Forelimb muscle (tissue), 1 donor: Measurements from ENCODE around the gene EXOC7. TPM values are rescaled to one million over a fixed set of nuclear protein-coding genes. Genes with fewer than 3 reads are reported as not detected.

Source experiments
- DNase-seq: peaks from one replicate; pipeline ENCODE4 v3.0.0-alpha.2; 2013; ENCODE audit warnings: low read depth
- polyA plus RNA-seq: library from polyadenylated mRNA; unstranded; fragments of 120-200 nt; gene quantifications from one replicate; pipeline ENCODE4 v1.2.1, GENCODE V29; 2013; ENCODE audit not compliant: insufficient read length

EXOC7 gene, protein sequence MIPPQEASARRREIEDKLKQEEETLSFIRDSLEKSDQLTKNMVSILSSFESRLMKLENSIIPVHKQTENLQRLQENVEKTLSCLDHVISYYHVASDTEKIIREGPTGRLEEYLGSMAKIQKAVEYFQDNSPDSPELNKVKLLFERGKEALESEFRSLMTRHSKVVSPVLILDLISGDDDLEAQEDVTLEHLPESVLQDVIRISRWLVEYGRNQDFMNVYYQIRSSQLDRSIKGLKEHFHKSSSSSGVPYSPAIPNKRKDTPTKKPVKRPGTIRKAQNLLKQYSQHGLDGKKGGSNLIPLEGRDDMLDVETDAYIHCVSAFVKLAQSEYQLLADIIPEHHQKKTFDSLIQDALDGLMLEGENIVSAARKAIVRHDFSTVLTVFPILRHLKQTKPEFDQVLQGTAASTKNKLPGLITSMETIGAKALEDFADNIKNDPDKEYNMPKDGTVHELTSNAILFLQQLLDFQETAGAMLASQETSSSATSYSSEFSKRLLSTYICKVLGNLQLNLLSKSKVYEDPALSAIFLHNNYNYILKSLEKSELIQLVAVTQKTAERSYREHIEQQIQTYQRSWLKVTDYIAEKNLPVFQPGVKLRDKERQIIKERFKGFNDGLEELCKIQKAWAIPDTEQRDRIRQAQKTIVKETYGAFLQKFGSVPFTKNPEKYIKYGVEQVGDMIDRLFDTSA
- polyA plus RNA-seq: 78.3 TPM

DNA sequence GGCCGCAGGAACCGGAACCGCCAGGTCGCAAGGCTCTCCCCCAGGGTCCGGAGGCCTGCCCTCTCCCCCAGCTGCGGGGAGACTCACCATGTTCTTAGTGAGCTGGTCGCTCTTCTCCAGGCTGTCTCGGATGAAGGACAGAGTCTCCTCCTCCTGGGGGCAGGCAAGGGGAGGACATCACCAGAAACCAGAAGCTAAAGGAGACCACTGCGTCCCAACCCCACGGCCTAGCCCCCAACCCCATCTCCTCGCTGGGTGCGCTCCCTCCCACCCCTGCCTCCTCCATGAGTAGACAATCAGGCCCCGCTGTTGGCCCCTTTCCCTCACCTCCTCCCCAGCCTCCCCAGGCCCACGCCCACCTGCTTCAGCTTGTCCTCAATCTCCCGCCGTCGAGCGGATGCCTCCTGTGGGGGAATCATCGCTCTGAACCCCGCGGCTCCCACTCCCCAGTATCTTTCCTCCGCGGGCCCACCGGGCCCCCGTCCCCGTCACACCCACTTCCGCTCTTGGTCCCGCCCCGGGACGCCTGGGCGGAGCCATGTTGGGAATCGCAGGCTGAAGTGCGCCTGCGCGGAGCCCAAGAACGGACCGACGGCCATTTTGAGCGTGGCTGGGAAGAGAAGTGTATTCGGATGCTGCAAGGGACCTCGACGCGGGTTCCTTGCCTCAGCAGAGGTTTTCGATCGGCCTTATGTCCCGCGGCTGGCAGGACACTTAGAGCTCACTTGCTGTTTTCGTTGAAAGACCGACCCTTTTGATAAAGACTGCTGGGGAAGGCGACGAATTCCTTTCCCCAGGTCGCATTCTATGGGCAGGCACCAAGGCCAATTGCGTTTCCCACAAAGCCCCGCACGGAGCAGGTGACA is at the start of gene EXOC7:
EXOC7 (minus strand) TSS at position 514 of the 866 bp plus-strand sequence; CDS start at position 419, 95 bp downstream.
- DNase-seq: peak; percentile 86

DNA sequence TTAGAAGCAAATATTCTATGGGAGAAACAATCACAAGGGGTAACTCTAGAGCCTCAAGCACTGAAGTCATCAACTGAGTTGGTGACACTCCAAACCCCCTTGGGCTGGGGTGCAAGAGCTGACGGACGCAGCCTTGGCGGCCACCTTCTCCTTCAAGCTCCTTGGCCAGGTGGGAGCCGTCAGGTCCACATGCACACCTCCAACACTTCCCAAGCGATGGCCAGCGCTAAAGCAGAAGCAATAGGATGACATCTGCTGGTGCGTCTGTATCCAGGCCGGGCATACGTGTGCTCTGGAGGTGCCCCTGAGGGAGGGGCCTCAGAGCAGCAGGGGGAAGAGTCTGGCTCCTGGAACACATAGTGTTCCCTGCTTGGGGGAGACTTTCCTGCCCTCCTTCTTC is 49.6 kb upstream of the EXOC7 start:
- no peak for DNase-seq

DNA sequence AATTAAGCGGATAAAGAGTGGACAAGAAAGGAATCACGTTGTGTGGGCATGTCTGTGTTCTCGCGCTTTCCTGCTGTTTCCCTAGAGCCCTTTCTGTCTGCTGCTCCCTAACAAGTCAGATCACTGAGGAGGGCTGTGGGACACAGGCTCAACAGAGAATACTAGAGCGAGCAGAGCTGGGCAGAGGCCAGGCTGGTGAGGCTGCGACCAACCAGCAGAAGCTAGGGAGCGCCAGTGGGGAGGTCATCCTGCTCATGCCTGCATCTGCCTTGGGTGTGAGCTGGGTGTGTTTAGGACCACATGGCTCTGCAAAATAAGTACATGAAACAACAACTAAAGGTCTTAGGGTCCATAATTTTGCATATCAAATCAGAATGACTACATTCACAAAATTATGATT is 49.0 kb upstream of the EXOC7 start:
- no peak for DNase-seq

DNA sequence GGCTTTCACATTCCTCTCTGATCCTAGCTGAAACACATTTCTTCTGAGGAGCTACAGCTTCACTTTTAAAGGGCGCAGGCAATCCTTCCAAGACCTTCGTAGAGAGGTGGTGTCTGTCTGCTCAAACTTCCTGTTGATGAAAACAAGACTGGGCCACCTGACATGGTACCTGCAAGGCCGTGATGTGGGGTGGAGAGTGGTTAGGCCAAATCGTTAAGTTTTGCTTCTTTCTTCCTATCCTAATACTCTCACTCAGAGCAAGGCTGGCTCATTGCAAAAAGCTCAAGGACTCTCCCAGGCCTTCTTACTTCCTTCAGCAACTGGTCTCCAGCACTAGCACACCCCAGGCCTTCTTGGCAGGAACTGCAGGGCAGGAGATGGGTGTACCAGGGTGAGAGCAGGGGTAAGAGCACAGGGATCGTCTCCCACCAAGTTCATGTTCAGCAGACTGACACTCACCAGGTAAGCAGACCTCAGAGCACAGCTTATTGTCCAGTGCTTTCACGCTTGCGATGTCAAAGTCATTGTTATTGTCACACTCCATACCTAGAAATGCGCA is 48.4 kb upstream of the EXOC7 start:
- no peak for DNase-seq

DNA sequence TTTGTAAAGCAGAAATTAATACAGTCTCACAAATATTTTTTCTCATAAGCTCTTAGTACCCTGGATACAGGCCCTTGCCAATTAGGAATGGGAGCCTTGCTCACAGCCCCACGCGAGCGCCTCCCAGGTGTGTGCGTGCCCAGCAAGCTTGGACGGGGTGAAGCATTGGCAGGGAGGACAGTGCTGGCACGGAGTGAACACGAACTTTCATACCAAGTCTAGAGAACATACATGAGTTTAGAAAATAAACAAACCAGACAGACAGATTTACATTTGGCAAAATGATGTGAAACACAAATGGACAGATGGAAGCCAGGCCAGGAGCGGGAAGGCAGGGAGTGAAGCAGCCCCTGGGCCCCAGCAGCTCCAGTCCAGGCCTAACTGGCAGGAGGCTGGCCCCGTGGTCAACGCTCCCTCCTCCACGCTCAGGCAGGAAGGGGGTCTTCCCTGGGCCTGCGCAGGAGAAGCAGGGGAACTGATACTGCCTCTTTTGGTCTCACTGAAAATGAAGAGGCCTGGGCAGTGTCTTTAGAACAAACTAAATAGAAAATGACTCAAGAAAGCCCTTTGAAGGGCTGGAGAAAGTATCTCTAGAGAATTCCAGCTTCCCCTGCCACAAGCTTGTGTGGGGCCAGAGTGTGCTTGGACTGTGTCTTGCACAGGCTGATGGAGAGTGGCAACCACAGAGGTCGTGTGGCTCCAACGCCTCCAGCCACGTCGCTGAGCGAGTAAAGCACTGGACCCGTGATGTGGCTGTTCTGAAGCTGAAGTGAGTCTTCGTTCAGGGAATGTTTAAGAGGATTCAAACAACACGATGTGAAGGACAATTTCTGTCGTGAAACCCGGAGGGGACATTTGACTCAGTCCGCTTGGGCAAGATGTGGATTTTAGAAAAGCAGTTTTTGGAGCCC is 47.4 kb upstream of the EXOC7 start:
- no peak for DNase-seq

DNA sequence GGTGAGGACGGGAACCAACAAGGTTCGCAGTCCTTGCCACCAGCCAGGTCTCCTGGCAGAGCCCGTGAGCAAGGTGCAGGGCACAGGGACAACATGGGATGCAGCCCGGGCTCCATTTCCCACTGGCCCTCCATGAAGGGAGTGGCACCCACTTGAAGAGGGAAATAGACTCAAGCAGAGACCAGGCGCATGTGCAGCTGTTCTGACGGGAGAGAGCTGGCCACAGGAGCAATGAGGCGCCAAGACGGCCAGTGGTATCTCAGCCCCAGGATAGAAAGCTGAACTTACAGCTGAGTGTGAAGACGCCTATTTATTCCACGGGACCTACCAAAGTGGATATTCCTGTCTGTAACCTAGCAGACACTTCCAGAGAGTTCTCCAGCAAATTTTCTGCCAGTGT is 45.6 kb upstream of the EXOC7 start:
- no peak for DNase-seq

DNA sequence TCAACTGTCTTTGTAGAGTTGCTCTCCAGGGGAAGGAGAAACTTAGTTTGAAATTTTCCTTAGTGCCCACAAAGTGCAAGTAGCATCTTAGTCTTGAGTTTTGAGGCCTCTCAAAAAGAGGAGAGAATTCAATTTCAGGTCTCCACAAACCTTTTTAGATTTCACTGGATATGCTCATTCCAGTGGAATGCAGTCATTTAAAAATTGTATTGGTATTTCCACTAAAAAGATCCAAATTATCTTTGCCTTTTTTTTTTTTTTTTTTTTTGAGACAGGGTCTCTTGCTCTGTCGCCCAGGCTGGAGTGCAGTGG is 44.4 kb upstream of the EXOC7 start:
- DNase-seq: no peak

DNA sequence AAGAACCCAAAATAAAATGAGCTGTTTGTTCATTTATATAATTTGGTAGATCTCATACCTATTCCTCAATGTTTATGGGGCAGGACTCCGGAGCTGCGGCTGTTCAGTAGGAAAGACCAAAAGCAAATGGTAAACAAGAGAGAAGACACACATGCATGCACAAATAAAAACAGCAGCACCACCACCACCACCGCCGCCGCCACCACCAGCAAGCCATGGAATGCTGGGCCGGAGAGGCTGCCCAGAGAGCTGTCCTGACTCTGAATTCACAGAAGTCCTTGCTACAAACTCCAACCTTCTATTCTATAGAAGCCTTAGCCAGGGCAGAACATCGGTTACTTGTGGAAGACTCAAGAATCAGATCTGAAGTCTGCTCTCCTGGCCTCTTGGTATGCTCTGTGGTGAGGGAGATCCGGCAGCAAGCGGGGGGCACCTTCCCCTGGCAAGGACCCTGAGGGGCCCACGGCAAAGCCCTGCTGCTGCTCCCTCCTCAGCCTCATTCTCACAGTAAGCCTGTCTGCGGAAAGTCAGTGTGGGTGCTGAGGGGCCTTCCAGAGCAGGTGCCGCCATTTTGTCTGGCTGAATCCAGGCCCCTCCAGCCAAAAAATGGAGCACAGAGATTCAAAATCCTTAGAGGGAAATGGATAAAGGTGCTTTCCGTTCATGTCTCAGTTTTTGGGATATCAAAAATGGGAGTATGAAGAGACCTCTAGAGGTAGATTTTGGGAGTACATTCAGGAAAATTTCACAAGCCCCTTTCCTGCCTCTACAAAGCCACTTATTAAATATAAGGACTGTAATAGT is 43.8 kb upstream of the EXOC7 start:
- DNase-seq: no peak

DNA sequence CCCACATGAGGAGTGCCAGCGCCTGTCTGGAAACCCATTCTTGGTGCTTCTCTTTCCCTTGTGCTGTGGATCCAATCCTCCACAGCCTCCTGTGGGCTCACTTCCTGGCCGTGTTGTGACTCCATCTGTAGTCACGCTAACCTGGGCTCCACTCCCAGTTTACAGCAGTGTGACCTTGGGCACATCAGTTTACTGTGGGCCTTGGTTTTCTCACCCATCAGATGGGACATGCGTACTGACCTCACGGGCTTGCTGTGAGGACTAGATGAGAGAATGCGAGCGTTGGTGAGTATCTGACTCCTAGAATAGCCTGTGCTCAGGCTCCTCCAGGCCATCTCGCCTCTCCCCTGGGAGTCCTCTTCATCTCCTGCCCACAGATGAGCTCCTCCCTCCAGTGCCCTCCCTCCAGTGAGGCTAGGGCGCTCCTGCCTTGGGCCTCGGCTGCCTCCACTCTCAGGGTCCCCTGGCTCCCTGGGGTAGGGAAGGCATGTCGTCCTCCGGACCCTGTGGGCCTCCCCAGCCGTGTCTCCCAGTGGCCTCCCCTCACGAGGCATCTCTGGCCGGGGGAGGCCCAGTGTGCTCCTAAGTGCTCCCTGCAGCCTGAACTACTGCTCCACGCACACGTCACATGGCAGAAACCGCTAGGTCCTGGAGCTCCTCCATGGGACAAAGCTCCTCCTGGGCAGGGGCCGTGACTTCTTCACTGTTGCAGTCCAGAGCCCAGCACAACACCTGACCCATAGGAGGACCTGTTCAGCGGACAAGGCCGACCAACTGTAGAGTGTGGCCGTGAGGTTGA is 42.7 kb upstream of the EXOC7 start:
- DNase-seq: no peak

DNA sequence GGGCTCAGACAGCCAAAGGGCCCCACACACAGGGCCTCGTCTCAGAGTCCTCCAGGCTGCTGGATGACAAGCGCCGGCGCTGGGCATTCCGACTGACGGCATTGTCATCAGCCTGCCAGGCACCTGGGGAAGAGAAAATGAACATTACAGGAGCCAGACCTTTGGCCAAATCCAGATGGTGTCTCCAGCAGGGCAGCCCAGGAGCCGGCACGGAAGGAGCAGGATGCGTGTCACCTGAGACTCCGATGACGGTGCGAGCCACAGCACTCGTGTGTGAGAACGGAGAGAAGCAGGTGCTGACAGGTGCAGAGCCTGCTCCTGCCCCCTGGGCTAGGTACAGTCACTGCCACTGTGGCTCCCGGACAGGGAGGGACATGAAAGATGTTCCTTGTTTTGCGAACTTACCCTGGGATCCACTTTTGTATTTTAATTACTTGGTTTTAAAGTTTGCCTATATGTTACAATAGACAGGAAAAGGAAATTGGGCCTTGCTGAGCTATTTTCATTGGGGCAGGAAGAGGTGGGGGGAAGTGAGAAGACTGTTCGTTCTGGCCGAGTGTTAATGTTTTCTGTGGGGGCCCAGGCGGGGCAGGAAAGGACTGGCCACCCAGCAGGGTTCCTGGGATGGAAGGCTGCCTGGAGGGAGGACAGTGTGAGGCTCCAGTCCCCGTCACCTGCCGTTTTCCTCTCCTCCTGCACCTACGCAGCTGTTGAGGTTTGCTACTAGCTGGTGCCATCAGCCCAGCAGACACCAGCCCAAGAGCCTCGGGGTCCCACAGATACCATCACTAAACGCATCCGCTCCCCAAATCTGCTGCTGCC is 41.9 kb upstream of the EXOC7 start:
- no peak for DNase-seq

DNA sequence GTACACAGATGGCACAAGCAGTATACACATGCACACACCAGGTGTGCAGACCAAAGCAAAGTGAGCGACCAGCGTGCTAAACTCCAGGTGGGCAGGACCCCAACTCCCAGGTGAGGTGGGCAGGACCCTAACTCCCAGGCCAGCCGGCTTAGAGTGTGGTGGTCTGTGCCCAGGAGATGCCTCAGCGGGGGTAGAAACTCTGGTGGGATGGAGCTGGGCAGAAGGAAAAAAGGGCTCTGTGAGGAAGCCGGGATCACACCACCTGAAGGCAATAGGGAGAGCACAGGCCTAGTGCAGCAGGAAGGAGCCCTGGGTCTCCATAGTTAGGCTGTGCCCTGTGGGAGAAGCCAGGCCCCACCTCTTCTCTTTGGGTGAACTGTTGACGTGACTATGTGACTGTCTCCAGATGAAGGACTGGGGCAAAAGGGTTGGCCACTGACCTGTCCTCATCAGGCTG is 39.0 kb upstream of the EXOC7 start:
- no peak for DNase-seq

DNA sequence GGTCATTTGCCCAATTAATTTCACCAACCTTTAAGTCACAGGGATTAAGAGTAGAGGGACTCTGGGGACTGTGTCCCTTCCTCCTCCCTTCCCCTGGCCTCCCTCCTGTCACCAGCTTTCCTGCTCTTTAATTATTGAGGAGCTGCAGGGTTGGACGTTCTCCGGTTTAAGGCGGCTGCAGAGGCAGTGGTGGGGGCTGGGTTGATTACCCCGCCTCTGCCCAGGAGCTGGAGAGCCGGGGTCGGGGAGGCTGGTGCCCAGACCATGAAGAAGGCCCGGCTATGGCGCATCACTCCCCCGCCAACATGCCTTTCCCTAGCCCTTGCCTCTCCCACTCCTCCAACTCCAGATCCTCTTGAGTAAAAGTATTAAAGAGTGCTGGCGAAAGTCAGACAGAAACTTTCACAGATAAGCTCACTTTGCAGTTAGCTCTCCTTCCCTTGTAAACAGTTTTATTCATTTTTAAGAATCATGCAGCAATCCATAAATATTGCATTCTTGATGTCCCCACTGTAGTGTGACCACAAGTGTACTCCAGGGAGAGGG is 38.5 kb upstream of the EXOC7 start:
- DNase-seq: no peak

DNA sequence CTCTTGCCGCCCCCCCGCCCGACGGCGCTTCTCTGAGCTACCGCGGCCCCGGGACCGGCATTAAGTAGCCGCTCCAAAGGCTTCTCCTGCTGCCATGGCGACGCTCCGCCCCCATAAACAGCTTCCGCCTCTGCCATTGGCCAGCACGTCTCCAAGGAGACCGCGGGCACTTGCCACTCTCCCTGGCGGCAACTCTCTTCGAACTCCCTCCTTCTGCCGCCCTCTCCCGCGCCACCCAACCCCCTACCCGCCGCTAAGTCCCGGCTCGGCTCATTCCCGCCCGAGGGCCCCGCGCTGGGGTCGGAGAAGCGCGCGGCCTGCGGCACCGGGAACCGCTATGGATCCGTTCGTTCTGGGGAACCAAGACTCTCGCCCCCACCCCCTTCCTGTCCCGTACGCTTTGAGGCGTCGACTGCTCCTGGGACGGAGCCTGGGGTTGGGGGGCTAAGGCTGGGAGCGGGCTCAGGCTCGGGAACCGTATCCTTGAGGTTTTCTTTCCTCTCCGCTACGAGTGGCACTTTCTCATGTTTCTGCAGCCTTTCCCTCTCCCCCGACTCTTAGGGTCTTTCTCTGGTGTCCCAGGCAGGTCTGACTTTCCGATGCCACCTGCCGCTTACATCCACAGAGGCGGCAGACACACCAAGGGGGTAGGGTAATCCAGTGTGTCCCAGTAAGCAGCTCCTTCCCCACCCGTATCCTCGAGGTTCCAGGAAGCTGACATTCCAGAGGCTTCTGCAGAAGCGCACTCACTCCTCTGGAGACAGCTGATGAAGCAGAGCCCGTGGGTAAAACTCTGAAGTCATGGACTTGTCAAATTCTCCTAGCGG is 37.8 kb upstream of the EXOC7 start, which contains the start of gene FOXJ1:
FOXJ1 (minus strand) TSS at position 34 of the 827 bp plus-strand sequence. CDS start 850 bp downstream, outside the sequence.
- peak; percentile 26 for DNase-seq

DNA sequence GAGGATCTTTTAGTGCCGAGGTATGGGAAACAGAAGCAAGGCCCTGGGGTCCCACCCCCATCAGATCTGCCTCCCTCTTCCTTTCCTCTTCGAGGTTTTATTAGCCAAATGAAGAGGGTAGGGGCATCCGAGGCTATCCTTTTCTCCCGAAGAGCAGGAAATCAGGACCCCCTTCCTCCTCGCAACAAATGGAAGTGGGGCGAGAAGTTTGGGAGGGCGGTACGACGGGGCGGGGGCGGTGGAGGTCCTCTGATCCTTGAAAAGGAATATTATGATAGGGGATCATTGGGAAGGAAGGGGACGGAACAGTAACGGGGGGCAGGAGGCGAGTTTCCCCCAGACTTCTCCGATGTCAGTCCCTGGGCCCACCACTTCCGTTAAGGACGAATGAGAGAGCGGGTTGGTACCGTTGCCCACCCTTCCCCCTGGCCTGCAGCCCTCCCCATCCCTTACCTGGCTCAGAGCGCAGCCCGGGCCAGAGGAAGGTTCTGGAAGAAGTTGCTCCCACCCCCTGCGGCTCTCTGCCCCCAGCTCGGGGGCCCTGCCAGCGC is 37.1 kb upstream of the EXOC7 start:
- no peak for DNase-seq

DNA sequence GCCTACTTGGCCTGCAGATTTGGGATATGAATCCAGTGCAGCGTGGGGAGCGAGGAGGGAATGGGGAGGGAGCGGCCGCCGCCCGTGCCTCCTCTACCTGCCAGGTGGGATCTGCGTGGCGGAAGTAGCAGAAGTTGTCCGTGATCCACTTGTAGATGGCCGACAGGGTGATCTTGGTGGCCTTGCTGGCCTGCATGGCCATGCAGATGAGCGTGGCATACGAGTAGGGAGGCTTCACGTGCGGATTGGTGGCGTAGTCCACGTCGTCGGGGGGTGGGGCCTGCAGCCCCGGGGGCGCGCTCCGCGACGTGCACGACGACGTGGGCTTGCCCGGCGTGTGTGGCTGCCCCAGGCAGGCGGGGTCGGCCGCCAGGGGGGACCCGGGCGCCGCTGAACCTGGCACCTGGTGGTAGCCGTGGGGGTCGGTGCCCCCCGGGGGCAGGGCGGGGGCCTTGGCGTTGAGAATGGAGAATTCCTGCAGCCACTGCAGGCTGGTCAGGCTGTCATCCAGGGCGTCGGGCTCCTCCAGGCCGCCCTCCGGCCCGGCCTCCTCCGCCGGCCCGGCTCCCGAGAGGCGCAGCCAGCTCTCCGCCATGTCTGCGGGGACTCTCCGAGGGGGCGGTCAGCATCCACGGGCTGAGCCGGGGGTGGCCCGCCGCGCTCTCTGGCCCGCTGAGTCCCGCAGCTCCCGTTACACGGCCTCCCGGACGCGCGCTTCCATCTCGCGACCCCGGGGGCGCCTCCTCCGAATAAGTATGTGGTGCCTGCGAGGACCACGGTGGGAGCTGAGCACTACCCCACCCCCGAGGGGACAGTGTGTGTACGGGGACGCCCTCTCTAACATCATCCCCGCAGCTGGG is 36.4 kb upstream of the EXOC7 start:
- no peak for DNase-seq
